ENCODE data around the gene FIGN.

- TF ChIP-seq POLR2AphosphoS5 (IDR thresholded peaks at IDR 0.05; ENCODE audit: low read depth, low read length) (no peak), POLR2A (IDR thresholded peaks at IDR 0.05; ENCODE audit: low read depth, low read length) (no peak), TAF1 (IDR thresholded peaks at IDR 0.05; ENCODE audit: borderline replicate concordance, low read depth, low read length) (no peak)
Measured at GRCh38 chr2:163734401-163734800, 1.4 kb downstream of the FIGN start.

Measured in GM12892 (cell line).